ENCODE data around the gene BCL2L12.
"Not testable (repeated sequence)": the region's sequence is repeated elsewhere in the genome, so short reads cannot be mapped to it uniquely, and the experiment has no call there.

Gene BCL2L12

DNA sequence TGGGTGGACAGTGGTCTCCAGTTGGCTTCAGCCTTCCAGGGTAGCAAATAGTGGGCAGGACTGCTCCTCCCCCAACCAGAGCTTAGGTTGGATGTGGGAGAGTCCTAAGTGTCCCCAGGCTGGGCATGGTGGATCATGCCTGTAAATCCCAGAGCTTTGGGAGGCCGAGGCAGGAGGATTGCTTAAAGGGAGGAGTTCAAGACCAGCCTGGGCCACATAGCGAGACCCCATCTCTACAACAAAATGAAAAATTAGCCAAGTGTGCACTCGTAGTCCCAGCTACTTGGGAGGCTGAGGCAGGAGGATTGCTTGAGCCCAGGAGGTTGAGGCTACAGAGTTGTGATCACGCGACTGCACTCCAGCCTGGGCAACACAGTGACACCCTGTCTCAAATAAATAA is 33.2 kb upstream of the BCL2L12 start:
- H3K27ac ChIP-seq (ENCODE audit: low read depth, low read length): no peak overlapping the region
- no peaks in the 10 kb centered on the region for H3K9me3 ChIP-seq (ENCODE audit: control insufficient read depth in 5 of 5, low read length in 5 of 5)
- peaks cover 7 to 42% (median 27%) of the 10 kb centered on the region in 5 donors for H3K4me1 ChIP-seq (ENCODE audit: control insufficient read depth in 5 of 5, insufficient read depth in 5 of 5, low read length in 5 of 5)
- no peaks in the 10 kb centered on the region for H3K27me3 ChIP-seq (ENCODE audit: control insufficient read depth in 5 of 5, insufficient read depth in 4 of 5, low read length in 5 of 5)
- H3K36me3 ChIP-seq (ENCODE audit: control insufficient read depth in 5 of 5, insufficient read depth in 5 of 5, low read length in 5 of 5): peaks cover 0 to 24% (median 17%) of the 10 kb centered on the region in 5 donors
- H3K4me3 ChIP-seq (ENCODE audit: low read depth in 1 of 5, low read length in 5 of 5): no peak overlapping the region
- no peak overlapping the region for H3K9ac ChIP-seq (ENCODE audit: low read length in 5 of 5)

DNA sequence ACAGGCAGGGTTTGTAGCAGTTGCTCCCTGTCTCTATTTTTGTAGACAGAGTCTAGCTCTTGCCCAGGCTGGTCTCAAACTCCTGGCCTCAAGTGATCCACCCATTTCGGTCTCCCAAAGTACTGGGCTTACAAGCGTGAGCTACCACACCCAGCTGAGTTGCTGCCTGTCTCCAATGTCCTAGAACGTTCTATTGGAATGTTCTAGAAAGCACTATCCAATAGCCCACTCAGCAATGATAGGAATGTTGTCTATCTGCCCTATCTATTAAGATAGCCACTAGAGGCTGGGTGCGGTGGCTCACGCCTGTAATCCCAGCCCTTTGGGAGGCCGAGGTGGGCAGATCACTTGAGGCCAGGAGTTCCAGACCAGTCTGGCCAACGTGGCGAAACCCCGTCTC is 32.5 kb upstream of the BCL2L12 start:
- not testable (repeated sequence) for H3K9ac ChIP-seq (ENCODE audit: low read length in 5 of 5); H3K27ac ChIP-seq (ENCODE audit: low read depth, low read length); H3K4me3 ChIP-seq (ENCODE audit: low read depth in 1 of 5, low read length in 5 of 5); H3K27me3 ChIP-seq (ENCODE audit: control insufficient read depth in 5 of 5, insufficient read depth in 4 of 5, low read length in 5 of 5); H3K9me3 ChIP-seq (ENCODE audit: control insufficient read depth in 5 of 5, low read length in 5 of 5)
- Histone ChIP-seq H3K36me3 (ENCODE audit: control insufficient read depth in 5 of 5, insufficient read depth in 5 of 5, low read length in 5 of 5) (peaks cover 0 to 20% (median 17%) of the 10 kb centered on the region in 5 donors), H3K4me1 (ENCODE audit: control insufficient read depth in 5 of 5, insufficient read depth in 5 of 5, low read length in 5 of 5) (peaks cover 7 to 49% (median 34%) of the 10 kb centered on the region in 5 donors)

DNA sequence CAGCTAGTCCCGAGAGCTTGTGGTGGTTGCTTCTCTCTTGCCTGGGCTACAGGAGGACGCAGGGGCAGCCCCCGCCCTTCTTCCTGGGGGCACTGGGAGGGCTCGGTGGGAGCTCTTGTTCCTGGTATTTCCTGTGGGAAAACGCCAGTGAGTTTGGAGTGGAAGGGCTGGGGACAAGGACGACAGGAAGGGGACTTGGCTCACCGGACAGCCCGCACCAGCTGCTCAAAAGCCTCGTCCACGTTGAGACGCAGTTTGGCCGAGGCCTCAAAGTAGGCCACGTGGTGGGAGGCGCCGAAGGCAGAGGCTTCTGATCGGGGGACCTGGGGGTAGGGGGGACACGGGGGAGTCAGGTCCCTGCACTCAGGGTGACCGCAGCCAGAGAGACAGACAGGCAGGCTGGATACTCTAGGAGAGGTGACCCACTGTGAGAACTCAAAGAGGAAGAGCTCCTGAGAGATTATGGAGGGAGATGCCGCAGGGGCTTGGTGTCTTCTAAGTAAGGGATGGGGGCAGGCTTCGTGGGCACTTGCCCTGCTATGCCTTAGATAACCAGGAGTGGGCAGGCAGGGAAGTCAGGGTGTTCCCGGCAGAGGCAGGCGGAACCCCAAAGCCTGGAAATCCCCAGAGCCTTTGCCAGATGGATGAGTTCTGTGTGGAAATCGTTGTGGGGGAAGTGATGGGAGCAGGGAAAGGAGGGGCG is 30.1 kb upstream of the BCL2L12 start:
- H3K36me3 ChIP-seq (ENCODE audit: control insufficient read depth in 5 of 5, insufficient read depth in 5 of 5, low read length in 5 of 5): peaks cover 0 to 20% (median 17%) of the 10 kb centered on the region in 5 donors
- H3K27me3 ChIP-seq (ENCODE audit: control insufficient read depth in 5 of 5, insufficient read depth in 4 of 5, low read length in 5 of 5): peaks cover 0 to 5% (median 0%) of the 10 kb centered on the region in 5 donors
- peaks cover 17 to 54% (median 42%) of the 10 kb centered on the region in 5 donors for H3K4me1 ChIP-seq (ENCODE audit: control insufficient read depth in 5 of 5, insufficient read depth in 5 of 5, low read length in 5 of 5)
- H3K9ac ChIP-seq (ENCODE audit: low read length in 5 of 5): peak overlapping the region in 1 of 5 donors; percentile 13
- peak overlapping the region; percentile 57 for H3K27ac ChIP-seq (ENCODE audit: low read depth, low read length)
- H3K4me3 ChIP-seq (ENCODE audit: low read depth in 1 of 5, low read length in 5 of 5): no peak overlapping the region
- H3K9me3 ChIP-seq (ENCODE audit: control insufficient read depth in 5 of 5, low read length in 5 of 5): no peaks in the 10 kb centered on the region

DNA sequence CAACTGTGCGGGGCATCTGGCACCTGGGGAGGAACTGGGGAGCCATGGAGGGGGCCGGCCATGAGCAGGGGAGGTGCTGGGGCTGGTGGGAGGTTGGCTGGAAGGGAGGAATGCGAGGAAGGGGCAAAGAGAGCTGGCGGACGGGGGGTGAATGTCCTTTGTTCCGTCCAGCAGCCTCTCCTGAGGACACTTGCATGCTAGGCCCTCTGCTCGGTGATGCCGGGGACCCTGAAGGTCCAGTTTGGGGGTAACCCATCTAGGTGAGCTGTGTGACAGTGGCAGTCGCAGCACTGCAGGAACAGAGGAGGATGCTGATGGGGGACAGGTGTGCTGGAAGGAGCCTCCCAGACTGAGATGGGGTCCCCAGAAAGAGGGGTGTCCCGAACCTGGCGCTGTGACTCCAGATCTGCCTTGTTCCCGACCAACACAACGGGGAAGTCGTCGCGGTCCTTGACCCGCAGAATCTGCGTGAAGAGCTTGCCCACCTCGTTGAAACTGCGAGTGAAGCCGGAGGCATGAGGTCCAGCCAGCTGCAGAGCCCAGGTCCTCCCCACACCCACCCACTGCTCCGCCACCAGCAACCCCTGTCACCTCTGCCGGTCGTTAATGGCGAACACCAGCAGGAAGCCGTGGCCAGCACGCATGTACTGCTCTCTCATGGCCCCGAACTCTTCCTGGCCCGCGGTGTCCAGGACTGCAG is 29.4 kb upstream of the BCL2L12 start:
- Histone ChIP-seq H3K27ac (ENCODE audit: low read depth, low read length) (no peak overlapping the region), H3K9me3 (ENCODE audit: control insufficient read depth in 5 of 5, low read length in 5 of 5) (no peaks in the 10 kb centered on the region), H3K36me3 (ENCODE audit: control insufficient read depth in 5 of 5, insufficient read depth in 5 of 5, low read length in 5 of 5) (peaks cover 0 to 20% (median 17%) of the 10 kb centered on the region in 5 donors), H3K4me1 (ENCODE audit: control insufficient read depth in 5 of 5, insufficient read depth in 5 of 5, low read length in 5 of 5) (peaks cover 14 to 55% (median 40%) of the 10 kb centered on the region in 5 donors), H3K9ac (ENCODE audit: low read length in 5 of 5) (no peak overlapping the region), H3K4me3 (ENCODE audit: low read depth in 1 of 5, low read length in 5 of 5) (no peak overlapping the region), H3K27me3 (ENCODE audit: control insufficient read depth in 5 of 5, insufficient read depth in 4 of 5, low read length in 5 of 5) (peaks cover 0 to 5% (median 0%) of the 10 kb centered on the region in 5 donors)

DNA sequence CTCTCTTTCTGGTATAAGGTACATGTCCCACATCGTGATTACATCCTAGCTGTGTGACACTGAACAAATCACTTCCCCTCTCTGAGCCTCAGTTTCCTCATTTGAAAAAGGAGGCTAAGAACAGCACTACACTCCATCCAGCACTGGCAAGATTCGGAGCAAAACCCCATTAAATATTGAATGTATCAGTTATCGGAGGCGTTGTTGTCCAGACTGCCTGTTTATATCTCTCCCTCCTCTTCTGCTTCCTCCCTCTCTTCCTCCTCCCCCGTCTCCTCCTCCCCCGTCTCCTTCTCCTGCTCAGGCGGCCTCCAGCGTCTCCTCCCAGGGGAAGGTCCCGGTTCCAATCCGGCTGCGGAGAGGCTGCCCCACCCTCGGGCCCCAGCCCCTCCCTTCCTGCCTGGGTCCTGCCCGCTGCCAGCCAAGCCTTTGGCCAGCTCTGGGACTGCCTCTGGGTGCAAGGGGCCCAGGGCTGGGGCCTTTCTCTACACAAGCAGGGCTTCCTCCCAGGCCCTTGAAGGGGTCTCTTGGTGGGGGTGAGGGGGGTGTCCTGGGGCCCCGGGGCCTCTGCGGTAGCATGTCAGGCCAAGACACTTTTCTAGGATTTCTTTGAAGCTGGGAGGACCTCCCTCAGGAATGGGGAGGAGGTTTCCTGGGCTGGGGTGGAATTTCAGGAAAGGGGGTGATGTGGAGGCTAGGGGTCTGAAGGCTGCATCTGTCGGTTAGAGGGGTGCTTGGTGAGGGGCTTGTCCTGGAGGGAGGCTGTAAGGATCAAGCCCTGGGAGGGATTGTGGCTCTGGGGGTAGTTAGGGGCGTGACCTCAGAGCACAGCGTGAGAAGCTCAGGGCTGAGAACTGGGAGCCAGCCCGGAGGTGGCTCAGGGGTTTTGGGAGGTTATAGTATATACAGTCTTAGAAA is 27.7 kb upstream of the BCL2L12 start:
- H3K27me3 ChIP-seq (ENCODE audit: control insufficient read depth in 5 of 5, insufficient read depth in 4 of 5, low read length in 5 of 5): peaks cover 0 to 5% (median 0%) of the 10 kb centered on the region in 5 donors
- no peaks in the 10 kb centered on the region for H3K9me3 ChIP-seq (ENCODE audit: control insufficient read depth in 5 of 5, low read length in 5 of 5)
- H3K4me3 ChIP-seq (ENCODE audit: low read depth in 1 of 5, low read length in 5 of 5): peak overlapping the region; percentile 55 to 89 (median 84)
- H3K36me3 ChIP-seq (ENCODE audit: control insufficient read depth in 5 of 5, insufficient read depth in 5 of 5, low read length in 5 of 5): peaks cover 0 to 20% (median 17%) of the 10 kb centered on the region in 5 donors
- peak overlapping the region; percentile 100 for H3K27ac ChIP-seq (ENCODE audit: low read depth, low read length)
- peaks cover 17 to 60% (median 49%) of the 10 kb centered on the region in 5 donors for H3K4me1 ChIP-seq (ENCODE audit: control insufficient read depth in 5 of 5, insufficient read depth in 5 of 5, low read length in 5 of 5)
- H3K9ac ChIP-seq (ENCODE audit: low read length in 5 of 5): peak overlapping the region; percentile 55 to 75 (median 65)

DNA sequence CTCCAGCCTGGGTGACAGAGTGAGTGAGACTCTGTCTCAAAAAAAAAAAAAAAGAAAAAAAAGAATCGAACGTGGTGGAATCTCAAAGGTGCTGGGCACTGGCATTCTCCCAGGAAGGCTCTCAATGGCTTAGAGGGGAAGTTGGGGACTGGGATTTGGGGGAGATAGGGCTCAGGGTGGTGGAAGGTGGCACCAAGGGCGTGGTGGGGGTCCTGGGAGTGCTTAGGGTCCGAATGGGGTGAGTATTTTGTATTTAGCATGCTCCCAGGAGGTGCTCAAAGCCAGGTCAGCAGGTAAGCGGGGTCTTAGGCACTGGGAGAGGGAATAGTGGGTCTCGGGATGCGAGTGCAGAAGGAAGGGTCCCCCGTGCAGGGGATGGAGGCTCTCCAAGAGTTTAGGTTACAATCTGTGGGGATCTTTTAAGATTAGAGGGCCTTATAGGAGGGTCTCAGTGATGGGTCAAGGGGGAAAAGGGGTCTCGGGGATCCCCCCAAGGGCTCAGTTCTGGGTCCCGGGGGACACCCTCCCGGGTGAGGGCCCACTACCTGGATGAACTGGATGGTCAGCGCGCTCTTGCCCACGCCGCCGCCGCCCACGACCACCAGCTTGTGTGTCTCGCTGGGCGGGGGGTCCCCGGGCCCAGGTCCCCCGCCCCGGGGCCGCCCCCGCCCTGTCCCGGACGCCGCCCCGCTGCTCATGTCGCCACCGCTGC is 26.2 kb upstream of the BCL2L12 start:
- Histone ChIP-seq H3K27ac (ENCODE audit: low read depth, low read length) (peak overlapping the region; percentile 100), H3K36me3 (ENCODE audit: control insufficient read depth in 5 of 5, insufficient read depth in 5 of 5, low read length in 5 of 5) (peaks cover 0 to 20% (median 17%) of the 10 kb centered on the region in 5 donors), H3K4me1 (ENCODE audit: control insufficient read depth in 5 of 5, insufficient read depth in 5 of 5, low read length in 5 of 5) (peaks cover 17 to 69% (median 60%) of the 10 kb centered on the region in 5 donors), H3K9me3 (ENCODE audit: control insufficient read depth in 5 of 5, low read length in 5 of 5) (no peaks in the 10 kb centered on the region), H3K9ac (ENCODE audit: low read length in 5 of 5) (peak overlapping the region in 4 of 5 donors; percentile 77 to 93 (median 86)), H3K27me3 (ENCODE audit: control insufficient read depth in 5 of 5, insufficient read depth in 4 of 5, low read length in 5 of 5) (peaks cover 0 to 5% (median 0%) of the 10 kb centered on the region in 5 donors), H3K4me3 (ENCODE audit: low read depth in 1 of 5, low read length in 5 of 5) (peak overlapping the region; percentile 77 to 89 (median 85))

DNA sequence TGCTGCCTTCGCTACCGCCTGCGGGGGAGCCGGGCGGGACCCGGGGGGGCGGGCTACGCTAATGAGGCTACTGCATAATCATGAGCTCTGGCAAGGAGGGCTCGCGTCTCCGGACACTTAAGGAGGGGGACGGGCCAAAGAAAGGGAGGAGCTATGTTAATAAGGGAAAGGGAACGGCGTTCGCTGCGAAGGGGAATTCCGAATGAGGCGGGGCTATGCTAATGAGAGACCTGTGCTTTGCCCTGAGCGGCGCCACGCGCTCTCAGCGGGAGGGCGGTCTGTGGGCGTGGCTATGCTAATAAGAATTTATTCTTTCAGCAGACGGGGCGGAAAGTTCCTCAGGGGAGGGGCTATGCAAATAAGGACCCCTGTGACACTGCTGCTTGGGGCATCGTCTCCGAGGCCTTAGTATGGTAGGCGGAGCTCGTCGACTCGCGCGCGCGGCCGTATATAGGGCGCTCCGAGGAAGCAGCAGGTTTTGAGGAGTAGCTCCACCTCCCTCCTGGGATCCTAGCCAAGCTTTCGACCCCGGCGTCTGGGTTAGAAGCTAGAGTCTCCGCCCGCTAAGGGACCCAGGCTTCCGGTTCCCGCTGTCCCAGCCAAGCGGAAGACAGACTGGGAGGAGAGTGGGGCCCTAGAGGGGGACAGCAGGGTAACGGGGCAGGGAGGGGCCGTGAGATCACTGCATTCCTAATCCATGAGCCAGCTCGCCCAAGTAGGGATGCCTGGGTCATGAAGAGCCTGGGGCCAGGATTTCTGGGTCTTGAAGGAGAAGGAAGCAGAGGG is 25.4 kb upstream of the BCL2L12 start, which contains the start of gene RRAS:
RRAS (minus strand) TSS at position 31 of the 786 bp plus-strand sequence. CDS start 45 bp downstream, outside the sequence.
- Histone ChIP-seq H3K36me3 (ENCODE audit: control insufficient read depth in 5 of 5, insufficient read depth in 5 of 5, low read length in 5 of 5) (peaks cover 0 to 19% (median 16%) of the 10 kb centered on the region in 5 donors), H3K9me3 (ENCODE audit: control insufficient read depth in 5 of 5, low read length in 5 of 5) (no peaks in the 10 kb centered on the region), H3K9ac (ENCODE audit: low read length in 5 of 5) (peak within 1 kb of the TSS; percentile 94 to 100 (median 98)), H3K4me1 (ENCODE audit: control insufficient read depth in 5 of 5, insufficient read depth in 5 of 5, low read length in 5 of 5) (peaks cover 17 to 75% (median 66%) of the 10 kb centered on the region in 5 donors), H3K27me3 (ENCODE audit: control insufficient read depth in 5 of 5, insufficient read depth in 4 of 5, low read length in 5 of 5) (peaks cover 0 to 5% (median 0%) of the 10 kb centered on the region in 5 donors), H3K27ac (ENCODE audit: low read depth, low read length) (peak within 1 kb of the TSS; percentile 100), H3K4me3 (ENCODE audit: low read depth in 1 of 5, low read length in 5 of 5) (peak within 1 kb of the TSS; percentile 77 to 89 (median 85))

DNA sequence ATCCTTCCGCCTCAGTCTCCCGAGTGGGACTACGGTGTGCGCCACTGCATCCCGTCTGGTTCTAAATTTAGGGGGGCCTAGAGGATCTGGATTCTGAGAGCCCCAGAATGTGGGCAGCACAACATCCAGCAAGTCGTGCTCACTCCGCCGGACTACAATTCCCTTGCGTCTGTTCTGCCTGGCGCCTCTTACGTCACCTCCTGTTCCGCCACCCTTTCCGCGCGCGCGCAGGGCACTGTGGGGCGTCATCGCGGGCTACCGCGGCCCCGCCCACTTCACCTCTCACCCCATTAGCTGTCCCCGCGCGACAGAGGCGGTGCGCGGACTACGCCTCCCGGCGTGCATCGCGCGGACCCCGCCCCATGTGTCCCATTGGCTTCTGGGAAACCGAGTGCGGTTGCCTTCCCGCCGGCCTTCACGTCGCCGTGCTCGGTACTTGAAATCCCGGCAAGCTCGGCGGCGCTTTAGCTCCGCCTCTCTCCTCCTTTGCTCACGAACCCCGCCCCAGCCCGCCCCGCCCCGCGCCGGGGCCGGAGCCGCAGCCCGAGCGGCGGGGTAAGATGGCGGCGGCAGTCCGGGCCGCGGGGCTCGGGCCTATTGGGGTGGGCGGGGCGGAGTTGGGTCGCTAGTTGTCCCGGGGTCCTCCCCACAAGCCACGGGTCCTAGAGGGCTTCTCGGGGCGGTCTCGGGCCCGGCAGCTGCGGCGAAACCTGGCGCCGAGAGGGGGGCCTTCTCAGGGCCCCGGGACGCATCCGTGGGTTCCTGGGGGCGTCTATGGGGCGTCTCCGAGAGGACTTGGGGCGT is 23.8 kb upstream of the BCL2L12 start, which contains the start of gene SCAF1:
SCAF1 (plus strand) TSS at position 522 of the 804 bp plus-strand sequence. CDS start 2,818 bp downstream, outside the sequence.
- peaks cover 0 to 21% (median 17%) of the 10 kb centered on the region in 5 donors for H3K36me3 ChIP-seq (ENCODE audit: control insufficient read depth in 5 of 5, insufficient read depth in 5 of 5, low read length in 5 of 5)
- H3K9me3 ChIP-seq (ENCODE audit: control insufficient read depth in 5 of 5, low read length in 5 of 5): no peaks in the 10 kb centered on the region
- peak within 1 kb of the TSS; percentile 89 to 99 (median 95) for H3K4me3 ChIP-seq (ENCODE audit: low read depth in 1 of 5, low read length in 5 of 5)
- peaks cover 17 to 70% (median 65%) of the 10 kb centered on the region in 5 donors for H3K4me1 ChIP-seq (ENCODE audit: control insufficient read depth in 5 of 5, insufficient read depth in 5 of 5, low read length in 5 of 5)
- H3K9ac ChIP-seq (ENCODE audit: low read length in 5 of 5): peak within 1 kb of the TSS; percentile 98 to 100 (median 100)
- H3K27me3 ChIP-seq (ENCODE audit: control insufficient read depth in 5 of 5, insufficient read depth in 4 of 5, low read length in 5 of 5): peaks cover 0 to 5% (median 0%) of the 10 kb centered on the region in 5 donors
- H3K27ac ChIP-seq (ENCODE audit: low read depth, low read length): peak within 1 kb of the TSS; percentile 100
